ENCODE data around the gene ZNF77.

DNA sequence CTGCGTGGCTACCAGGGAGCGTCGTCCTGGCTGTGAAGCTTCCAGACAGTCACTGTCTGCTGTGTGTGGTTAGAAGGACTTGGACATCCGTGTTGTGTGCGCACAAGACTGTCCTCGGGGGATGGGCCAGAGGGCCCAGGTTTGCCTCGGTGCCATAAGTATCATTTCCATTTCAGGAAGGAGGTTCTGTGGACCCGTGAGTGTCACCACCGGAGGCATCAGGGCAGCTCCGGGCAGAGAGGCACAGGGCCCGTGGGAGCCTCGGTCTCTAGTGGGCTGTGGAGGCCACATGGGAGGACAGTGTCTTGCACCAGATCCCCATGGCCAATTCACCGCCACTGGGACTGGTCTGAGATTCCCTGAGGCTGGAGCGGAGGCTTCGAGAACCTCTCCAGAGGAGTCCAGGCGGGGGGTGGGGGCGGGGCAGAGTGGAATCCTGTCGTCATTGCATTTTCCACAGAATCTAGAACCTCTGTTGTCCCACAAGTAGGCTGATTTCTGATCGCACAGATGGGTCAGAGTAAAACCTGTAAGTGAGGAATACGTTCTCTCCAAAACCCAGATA lies 38.1 kb downstream of the ZNF77 start:
- TF ChIP-seq CTCF (conservative IDR thresholded peaks at IDR 0.05; ENCODE audit: low read length) = no peak
- no peak for TF ChIP-seq EZH2phosphoT487 (IDR thresholded peaks at IDR 0.05; ENCODE audit: borderline replicate concordance, low read depth, low read length)
